ENCODE measurements around the gene KCTD19. TPM values are rescaled to one million over a fixed set of nuclear protein-coding genes. Genes with fewer than 3 reads are reported as not detected.

Gene KCTD19
- total RNA-seq, 2 donors from 2014 or later: 1.2 to 1.3 TPM

GRCh38 chr16:67310561-67310960 is 16.0 kb downstream of the KCTD19 start:
- no peak overlapping the region for H3K4me3 ChIP-seq (ENCODE audit: low read length)
- peaks cover 20% of the 10 kb centered on the region for H3K27me3 Mint-ChIP-seq (ENCODE audit: insufficient read depth)
- H3K27ac Mint-ChIP-seq: no peak overlapping the region
- 95 to 100% methylated on average over 3 of the region's 3 CpGs for WGBS, 2 experiments (ENCODE audit: insufficient coverage in 1 of 2, insufficient read length in 1 of 2)
- H3K36me3 Mint-ChIP-seq (ENCODE audit: low read depth): no peaks in the 10 kb centered on the region
- peaks cover 4% of the 10 kb centered on the region for H3K9me3 Mint-ChIP-seq
- H3K9ac ChIP-seq (ENCODE audit: extremely low read depth, low read length, poor library complexity, severe bottlenecking): no peak overlapping the region
- TF ChIP-seq, protein P1, sequence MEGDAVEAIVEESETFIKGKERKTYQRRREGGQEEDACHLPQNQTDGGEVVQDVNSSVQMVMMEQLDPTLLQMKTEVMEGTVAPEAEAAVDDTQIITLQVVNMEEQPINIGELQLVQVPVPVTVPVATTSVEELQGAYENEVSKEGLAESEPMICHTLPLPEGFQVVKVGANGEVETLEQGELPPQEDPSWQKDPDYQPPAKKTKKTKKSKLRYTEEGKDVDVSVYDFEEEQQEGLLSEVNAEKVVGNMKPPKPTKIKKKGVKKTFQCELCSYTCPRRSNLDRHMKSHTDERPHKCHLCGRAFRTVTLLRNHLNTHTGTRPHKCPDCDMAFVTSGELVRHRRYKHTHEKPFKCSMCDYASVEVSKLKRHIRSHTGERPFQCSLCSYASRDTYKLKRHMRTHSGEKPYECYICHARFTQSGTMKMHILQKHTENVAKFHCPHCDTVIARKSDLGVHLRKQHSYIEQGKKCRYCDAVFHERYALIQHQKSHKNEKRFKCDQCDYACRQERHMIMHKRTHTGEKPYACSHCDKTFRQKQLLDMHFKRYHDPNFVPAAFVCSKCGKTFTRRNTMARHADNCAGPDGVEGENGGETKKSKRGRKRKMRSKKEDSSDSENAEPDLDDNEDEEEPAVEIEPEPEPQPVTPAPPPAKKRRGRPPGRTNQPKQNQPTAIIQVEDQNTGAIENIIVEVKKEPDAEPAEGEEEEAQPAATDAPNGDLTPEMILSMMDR (conservative IDR thresholded peaks at IDR 0.05): peak; percentile 1
- no peaks in the 10 kb centered on the region for H3K4me1 Mint-ChIP-seq
- no peaks in the 10 kb centered on the region for H3K27me3 ChIP-seq (ENCODE audit: control insufficient read depth, insufficient read depth, low read length, poor library complexity, severe bottlenecking)
- no peaks in the 10 kb centered on the region for H3K36me3 ChIP-seq (ENCODE audit: control insufficient read depth, insufficient read depth, low read length)
- H3K4me1 ChIP-seq (ENCODE audit: control insufficient read depth, insufficient read depth, low read length): no peaks in the 10 kb centered on the region
- H3K9me3 ChIP-seq (ENCODE audit: control insufficient read depth, low read length): no peaks in the 10 kb centered on the region
- DNase-seq: no peak
- no peak overlapping the region for H3K27ac ChIP-seq (ENCODE audit: low read depth, low read length)
- H3K4me3 Mint-ChIP-seq: no peak overlapping the region

GRCh38 chr16:67305216-67306071 is 21.1 kb downstream of the KCTD19 start:
- Histone ChIP-seq H3K4me1 (ENCODE audit: control insufficient read depth, insufficient read depth, low read length) (peaks cover 8% of the 10 kb centered on the region), H3K27me3 (ENCODE audit: control insufficient read depth, insufficient read depth, low read length, poor library complexity, severe bottlenecking) (no peaks in the 10 kb centered on the region), H3K27ac (ENCODE audit: low read depth, low read length) (no peak overlapping the region), H3K36me3 (ENCODE audit: control insufficient read depth, insufficient read depth, low read length) (no peaks in the 10 kb centered on the region), H3K9ac (ENCODE audit: extremely low read depth, low read length, poor library complexity, severe bottlenecking) (no peak overlapping the region), H3K4me3 (ENCODE audit: low read length) (no peak overlapping the region), H3K9me3 (ENCODE audit: control insufficient read depth, low read length) (no peaks in the 10 kb centered on the region)
- H3K9me3 Mint-ChIP-seq: peaks cover 9% of the 10 kb centered on the region
- no peaks in the 10 kb centered on the region for H3K36me3 Mint-ChIP-seq (ENCODE audit: low read depth)
- H3K4me1 Mint-ChIP-seq: no peaks in the 10 kb centered on the region
- no peak overlapping the region for H3K27ac Mint-ChIP-seq
- peaks cover 22% of the 10 kb centered on the region for H3K27me3 Mint-ChIP-seq (ENCODE audit: insufficient read depth)
- no peak overlapping the region for H3K4me3 Mint-ChIP-seq
- WGBS, 2 experiments (ENCODE audit: insufficient coverage in 1 of 2, insufficient read length in 1 of 2): 93 to 97% methylated on average over 11 to 13 of the region's 13 CpGs
- no peak for DNase-seq
- TF ChIP-seq, protein P1 (conservative IDR thresholded peaks at IDR 0.05): peak; percentile 31

GRCh38 chr16:67304020-67304419 is 22.5 kb downstream of the KCTD19 start:
- H3K27me3 ChIP-seq (ENCODE audit: control insufficient read depth, insufficient read depth, low read length, poor library complexity, severe bottlenecking): no peaks in the 10 kb centered on the region
- H3K27ac Mint-ChIP-seq: no peak overlapping the region

More at GRCh38 chr16:67304020-67304419, 22.5 kb downstream of the KCTD19 start:
- Histone ChIP-seq H3K4me3 (ENCODE audit: low read length) (no peak overlapping the region), H3K9me3 (ENCODE audit: control insufficient read depth, low read length) (no peaks in the 10 kb centered on the region), H3K27ac (ENCODE audit: low read depth, low read length) (no peak overlapping the region), H3K9ac (ENCODE audit: extremely low read depth, low read length, poor library complexity, severe bottlenecking) (no peak overlapping the region), H3K36me3 (ENCODE audit: control insufficient read depth, insufficient read depth, low read length) (no peaks in the 10 kb centered on the region), H3K4me1 (ENCODE audit: control insufficient read depth, insufficient read depth, low read length) (peaks cover 8% of the 10 kb centered on the region)
- 70 to 94% methylated on average over 1 of the region's 1 CpG for WGBS, 2 experiments (ENCODE audit: insufficient coverage in 1 of 2, insufficient read length in 1 of 2)
- Mint-ChIP-seq H3K27me3 (ENCODE audit: insufficient read depth) (peaks cover 18% of the 10 kb centered on the region), H3K9me3 (peaks cover 9% of the 10 kb centered on the region), H3K4me3 (no peak overlapping the region), H3K4me1 (no peaks in the 10 kb centered on the region), H3K36me3 (ENCODE audit: low read depth) (no peaks in the 10 kb centered on the region)
- no peak for DNase-seq
- TF ChIP-seq, protein P1 (conservative IDR thresholded peaks at IDR 0.05): no peak

Data from endodermal cell (in vitro differentiated cells).